ENCODE measurements around the gene ELOVL1.
A peak's percentile ranks its signal among the peaks of the same experiment; 100 is the strongest.
"Not testable (repeated sequence)": the region's sequence is repeated elsewhere in the genome, so short reads cannot be mapped to it uniquely, and the experiment has no call there.

ELOVL1 gene

GRCh38 chr1:43379476-43379875 is 11.7 kb upstream of the ELOVL1 start:
- no peak for DNase-seq

- DNase-seq: no peak
Measured at GRCh38 chr1:43377831-43378230, 10.0 kb upstream of the ELOVL1 start.

- DNase-seq: no peak
Measured at GRCh38 chr1:43376723-43377235, 9.0 kb upstream of the ELOVL1 start.

GRCh38 chr1:43373066-43373940 is 5.5 kb upstream of the ELOVL1 start:
- DNase-seq: no peak

- no peak for DNase-seq
Measured at GRCh38 chr1:43372172-43372571, 4.4 kb upstream of the ELOVL1 start.

GRCh38 chr1:43370564-43370963 is 2.8 kb upstream of the ELOVL1 start:
- no peak for DNase-seq

- not testable (repeated sequence) for DNase-seq
Measured at GRCh38 chr1:43369779-43370178, 2.0 kb upstream of the ELOVL1 start.

- no peak for DNase-seq
Measured at GRCh38 chr1:43368646-43369020, 822 bp upstream of the ELOVL1 start.

GRCh38 chr1:43367026-43367903 is 546 bp downstream of the ELOVL1 start:
- no peak for DNase-seq

GRCh38 chr1:43366601-43367025 is 1.2 kb downstream of the ELOVL1 start:
- no peak for DNase-seq

GRCh38 chr1:43366179-43366578 is 1.6 kb downstream of the ELOVL1 start:
- DNase-seq: no peak

- no peak for DNase-seq
Measured at GRCh38 chr1:43365678-43366077, 2.1 kb downstream of the ELOVL1 start.

GRCh38 chr1:43363935-43364525 is 3.8 kb downstream of the ELOVL1 start:
- no peak for DNase-seq

GRCh38 chr1:43363283-43363934 is 4.4 kb downstream of the ELOVL1 start:
- no peak for DNase-seq

- DNase-seq: no peak
Measured at GRCh38 chr1:43360616-43361015, 7.2 kb downstream of the ELOVL1 start.

GRCh38 chr1:43359696-43360095 is 8.1 kb downstream of the ELOVL1 start:
- DNase-seq: no peak

- DNase-seq: peak; percentile 96
Measured at GRCh38 chr1:43358746-43359693, 8.8 kb downstream of the ELOVL1 start, which contains the start of gene CDC20. TSS of gene CDC20 (plus strand) at chr1:43358981. CDS start at chr1:43359216, 235 bp downstream.

GRCh38 chr1:43358121-43358745 is 9.6 kb downstream of the ELOVL1 start:
- DNase-seq: peak; percentile 18

GRCh38 chr1:43357251-43357650 is 10.6 kb downstream of the ELOVL1 start:
- DNase-seq: no peak

GRCh38 chr1:43354936-43355335 is 12.9 kb downstream of the ELOVL1 start:
- no peak for DNase-seq

GRCh38 chr1:43354471-43354870 is 13.3 kb downstream of the ELOVL1 start:
- no peak for DNase-seq
